ENCODE measurements around the gene TAF6. TPM values are rescaled to one million over a fixed set of nuclear protein-coding genes. Genes with fewer than 3 reads are reported as not detected.

TAF6 gene
- total RNA-seq, 6 experiments from 2014 or later, result 66.4 to 78.6 (median 77.4) TPM

DNA sequence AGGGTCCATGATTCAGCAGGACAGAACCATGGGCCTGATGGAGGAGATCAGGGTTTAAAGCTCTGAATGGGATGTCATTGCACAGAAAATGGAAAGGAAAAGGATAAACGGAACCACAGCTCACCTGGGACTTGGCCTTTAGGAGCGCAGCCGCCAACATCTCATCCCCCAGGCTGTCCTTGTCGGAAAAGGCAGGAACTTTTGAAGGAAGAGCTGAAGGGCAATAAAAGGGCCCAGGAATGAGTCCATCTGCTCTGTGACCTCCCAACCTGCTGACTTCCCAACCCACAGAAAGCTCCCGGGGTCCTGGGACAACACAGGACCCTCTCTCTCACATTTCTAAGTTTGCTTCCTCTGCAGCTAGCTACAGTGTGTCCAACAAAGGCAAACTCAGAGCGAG lies 43.7 kb downstream of the TAF6 start:
- no peak for DNase-seq
- Mint-ChIP-seq H3K36me3 (ENCODE audit: low read depth) (peaks cover 83% of the 10 kb centered on the region), H3K27ac (no peak overlapping the region), H3K4me3 (no peak overlapping the region), H3K4me1 (ENCODE audit: low read depth) (peaks cover 18% of the 10 kb centered on the region), H3K27me3 (ENCODE audit: insufficient read depth) (peaks cover 4% of the 10 kb centered on the region; the same call in 1 of the 2 replicates), H3K9me3 (peaks cover 36% of the 10 kb centered on the region)
- TF ChIP-seq, protein P1, sequence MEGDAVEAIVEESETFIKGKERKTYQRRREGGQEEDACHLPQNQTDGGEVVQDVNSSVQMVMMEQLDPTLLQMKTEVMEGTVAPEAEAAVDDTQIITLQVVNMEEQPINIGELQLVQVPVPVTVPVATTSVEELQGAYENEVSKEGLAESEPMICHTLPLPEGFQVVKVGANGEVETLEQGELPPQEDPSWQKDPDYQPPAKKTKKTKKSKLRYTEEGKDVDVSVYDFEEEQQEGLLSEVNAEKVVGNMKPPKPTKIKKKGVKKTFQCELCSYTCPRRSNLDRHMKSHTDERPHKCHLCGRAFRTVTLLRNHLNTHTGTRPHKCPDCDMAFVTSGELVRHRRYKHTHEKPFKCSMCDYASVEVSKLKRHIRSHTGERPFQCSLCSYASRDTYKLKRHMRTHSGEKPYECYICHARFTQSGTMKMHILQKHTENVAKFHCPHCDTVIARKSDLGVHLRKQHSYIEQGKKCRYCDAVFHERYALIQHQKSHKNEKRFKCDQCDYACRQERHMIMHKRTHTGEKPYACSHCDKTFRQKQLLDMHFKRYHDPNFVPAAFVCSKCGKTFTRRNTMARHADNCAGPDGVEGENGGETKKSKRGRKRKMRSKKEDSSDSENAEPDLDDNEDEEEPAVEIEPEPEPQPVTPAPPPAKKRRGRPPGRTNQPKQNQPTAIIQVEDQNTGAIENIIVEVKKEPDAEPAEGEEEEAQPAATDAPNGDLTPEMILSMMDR (IDR thresholded peaks at IDR 0.05), result no peak

DNA sequence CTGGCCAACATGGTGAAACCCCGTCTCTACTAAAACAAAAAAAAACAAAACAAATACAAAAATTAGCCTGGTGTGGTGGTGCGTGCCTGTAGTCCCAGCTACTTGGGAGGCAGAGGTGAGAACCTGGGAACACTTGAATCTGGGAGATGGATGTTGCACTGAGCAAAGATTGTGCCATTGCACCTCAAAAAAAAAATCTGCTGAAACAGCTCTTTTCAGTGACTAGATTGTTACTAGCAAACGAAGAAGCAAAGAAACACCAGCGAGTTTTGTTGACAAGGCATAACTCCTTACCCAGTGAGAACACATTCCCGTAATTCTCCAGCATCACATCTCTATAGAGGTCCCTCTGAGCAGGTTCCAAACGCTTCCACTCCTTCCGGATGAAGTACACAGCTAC lies 44.3 kb downstream of the TAF6 start:
- H3K36me3 Mint-ChIP-seq (ENCODE audit: low read depth), result peaks cover 83% of the 10 kb centered on the region
- peaks cover 12% of the 10 kb centered on the region for H3K4me1 Mint-ChIP-seq (ENCODE audit: low read depth)
- peaks cover 4% of the 10 kb centered on the region; the same call in 1 of the 2 replicates for H3K27me3 Mint-ChIP-seq (ENCODE audit: insufficient read depth)
- no peak for DNase-seq
- H3K4me3 Mint-ChIP-seq, result no peak overlapping the region
- H3K27ac Mint-ChIP-seq, result no peak overlapping the region
- TF ChIP-seq, protein P1 (IDR thresholded peaks at IDR 0.05), result no peak
- peaks cover 42% of the 10 kb centered on the region for H3K9me3 Mint-ChIP-seq

DNA sequence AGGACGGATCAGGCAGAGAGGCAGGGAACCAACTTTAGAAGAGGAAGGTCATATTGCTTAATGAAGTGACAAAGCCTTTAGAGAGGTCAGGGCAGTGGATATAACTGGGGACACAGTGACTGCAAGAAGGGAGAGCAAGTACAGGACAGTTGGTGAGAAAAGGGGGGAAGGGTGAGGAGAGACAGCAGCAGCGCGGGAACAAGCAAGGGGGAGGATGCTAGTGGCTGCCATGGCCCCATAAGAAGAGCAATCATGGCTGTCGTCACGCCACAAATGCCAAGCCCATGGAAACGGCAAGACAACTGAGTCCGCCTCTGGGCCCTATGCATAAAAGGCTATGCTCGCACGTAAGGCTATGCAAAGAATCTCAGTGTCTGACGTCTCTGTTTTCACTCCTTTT lies 46.7 kb downstream of the TAF6 start:
- TF ChIP-seq, protein P1 (IDR thresholded peaks at IDR 0.05), result no peak
- H3K9me3 Mint-ChIP-seq, result peaks cover 45% of the 10 kb centered on the region
- no peak overlapping the region for H3K27ac Mint-ChIP-seq
- no peak for DNase-seq
- H3K36me3 Mint-ChIP-seq (ENCODE audit: low read depth), result peaks cover 82% of the 10 kb centered on the region
- H3K4me3 Mint-ChIP-seq, result no peak overlapping the region
- H3K27me3 Mint-ChIP-seq (ENCODE audit: insufficient read depth), result peaks cover 4% of the 10 kb centered on the region; the same call in 1 of the 2 replicates
- H3K4me1 Mint-ChIP-seq (ENCODE audit: low read depth), result no peaks in the 10 kb centered on the region; the same call in 1 of the 2 replicates

DNA sequence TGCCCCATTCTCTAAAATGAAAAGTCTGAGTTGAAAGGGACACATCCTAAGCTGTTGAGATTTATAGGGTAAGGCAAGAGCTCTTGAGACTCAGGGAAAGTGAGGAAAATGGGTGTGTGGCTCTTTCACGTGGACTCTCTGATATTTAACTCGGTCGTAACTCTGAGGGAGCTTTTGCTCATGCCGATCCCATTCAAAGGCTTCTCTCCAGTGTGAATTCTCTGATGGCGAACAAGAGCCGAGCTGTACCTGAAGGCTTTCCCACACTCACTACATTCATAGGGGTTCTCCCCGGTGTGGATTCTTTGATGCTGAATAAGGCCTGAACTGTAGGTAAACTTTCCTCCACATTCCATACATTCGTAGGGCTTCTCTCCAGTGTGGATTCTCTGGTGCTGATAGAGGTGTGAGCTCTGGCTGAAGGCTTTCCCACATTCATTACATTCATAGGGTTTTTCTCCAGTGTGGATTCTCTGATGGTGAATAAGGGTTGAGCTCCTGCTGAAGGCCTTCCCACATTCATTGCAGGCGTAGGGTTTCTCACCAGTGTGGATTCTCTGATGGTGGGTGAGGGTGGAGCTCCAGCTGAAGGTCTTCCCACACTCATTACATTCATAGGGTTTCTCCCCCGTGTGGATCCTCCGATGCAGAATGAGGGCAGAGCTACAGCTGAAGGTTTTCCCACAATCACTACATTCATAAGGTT lies 48.0 kb downstream of the TAF6 start:
- H3K27ac Mint-ChIP-seq, result no peak overlapping the region
- H3K9me3 Mint-ChIP-seq, result peaks cover 45% of the 10 kb centered on the region

DNA sequence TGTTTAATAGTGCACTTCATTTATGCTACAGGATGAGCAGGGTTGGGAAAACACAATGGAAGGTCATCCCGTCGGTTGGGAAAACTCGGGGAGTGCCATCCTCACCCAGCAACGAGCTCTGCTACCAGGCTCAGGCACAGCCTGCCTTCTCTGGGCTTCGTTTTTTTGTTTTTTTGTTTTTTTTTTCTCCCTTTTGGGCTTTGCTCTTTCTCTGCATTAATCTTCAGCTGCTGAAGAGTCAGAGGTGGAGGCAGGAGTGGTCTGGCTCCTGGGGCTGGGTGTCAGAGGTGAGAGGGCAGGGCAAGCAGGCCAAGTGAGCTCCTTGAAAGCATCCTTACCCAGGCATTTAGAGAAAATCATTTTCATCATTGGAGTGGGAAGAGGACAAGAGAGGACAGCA lies 49.2 kb downstream of the TAF6 start:
- no peak for DNase-seq
- TF ChIP-seq, protein P1 (IDR thresholded peaks at IDR 0.05), result no peak
- no peak overlapping the region for H3K4me3 Mint-ChIP-seq
- peaks cover 45% of the 10 kb centered on the region for H3K9me3 Mint-ChIP-seq
- H3K36me3 Mint-ChIP-seq (ENCODE audit: low read depth), result peaks cover 69% of the 10 kb centered on the region
- peaks cover 7% of the 10 kb centered on the region for H3K4me1 Mint-ChIP-seq (ENCODE audit: low read depth)
- no peak overlapping the region for H3K27ac Mint-ChIP-seq
- H3K27me3 Mint-ChIP-seq (ENCODE audit: insufficient read depth), result peaks cover 4% of the 10 kb centered on the region; the same call in 1 of the 2 replicates

More for the DNA sequence above, 48.0 kb downstream of the TAF6 start:
- Mint-ChIP-seq H3K4me3 (no peak overlapping the region), H3K4me1 (ENCODE audit: low read depth) (no peaks in the 10 kb centered on the region), H3K27me3 (ENCODE audit: insufficient read depth) (peaks cover 4% of the 10 kb centered on the region; the same call in 1 of the 2 replicates), H3K36me3 (ENCODE audit: low read depth) (peaks cover 73% of the 10 kb centered on the region)
- TF ChIP-seq, protein P1 (IDR thresholded peaks at IDR 0.05), result no peak
- no peak for DNase-seq

Data from HFFc6 (cell line).